ENCODE results near the gene KAT5. TPM values are rescaled to one million over a fixed set of nuclear protein-coding genes. Genes with fewer than 3 reads are reported as not detected.

KAT5 gene
- total and polyA plus RNA-seq, 2 donors (not counting 1 experiment from before 2014, with no cell fraction given): 84.6 to 142 TPM

GRCh38 chr11:65720211-65720934 lies 8.3 kb downstream of the KAT5 start, which contains the start of gene RNASEH2C:
Gene RNASEH2C (minus strand): TSS chr11:65720798. CDS start chr11:65720758, 40 bp downstream.
- Histone ChIP-seq H3K4me3 (ENCODE audit: control extremely low read depth in 1 of 5, extremely low read depth in 1 of 5, insufficient read depth in 1 of 5, low read depth in 2 of 5, low read length in 4 of 5) (peak within 1 kb of the TSS; percentile 59 to 84 (median 74)), H3K9ac (ENCODE audit: low read length) (peak within 1 kb of the TSS; percentile 82), H3K27ac (ENCODE audit: low read length in 2 of 2) (peak within 1 kb of the TSS; percentile 59 to 73), H3K79me2 (ENCODE audit: control insufficient read depth, insufficient read depth, low read length) (peaks cover 21% of the 10 kb centered on the region), H3K36me3 (replicated peaks in 1 of 2; ENCODE audit: control extremely low read depth in 1 of 2, control insufficient read depth in 1 of 2, extremely low read depth in 1 of 2, insufficient read depth in 2 of 2, low read length in 1 of 2) (peaks cover 5 to 41% of the 10 kb centered on the region in 2 experiments), H3K4me2 (replicated peaks; ENCODE audit: low read depth, low read length, poor library complexity, severe bottlenecking) (peak within 1 kb of the TSS; percentile 87), H3K27me3 (replicated peaks in 1 of 4; ENCODE audit: control extremely low read depth in 1 of 4, control insufficient read depth in 3 of 4, insufficient read depth in 4 of 4, low read length in 3 of 4) (no peaks in the 10 kb centered on the region), H2AFZ (ENCODE audit: insufficient read depth, low read depth, low read length, poor library complexity, severe bottlenecking) (peak within 1 kb of the TSS; percentile 77), H3K9me3 (ENCODE audit: control extremely low read depth in 1 of 3, control insufficient read depth in 2 of 3, insufficient read depth in 1 of 3, low read length in 2 of 3) (no peaks in the 10 kb centered on the region), H4K20me1 (ENCODE audit: control insufficient read depth, insufficient read depth, low read length, poor library complexity, severe bottlenecking) (peaks cover 39% of the 10 kb centered on the region), H3K4me1 (ENCODE audit: control insufficient read depth in 2 of 2, insufficient read depth in 2 of 2, low read length in 2 of 2) (peaks cover 14 to 16% of the 10 kb centered on the region in 2 donors)
- H3K27me3 Mint-ChIP-seq: no peaks in the 10 kb centered on the region
- WGBS (ENCODE audit: insufficient coverage): under 1% methylated on average over 74 of the region's 76 CpGs
- peak within 1 kb of the TSS; percentile 91 for H3K27ac Mint-ChIP-seq
- peak; percentile 92 for ATAC-seq (ENCODE audit: low read depth)
- peak; percentile 89 for DNase-seq
- ChIA-PET POLR2A (interaction anchor here (0.6 to 2.8 kb wide), 10 partner anchors 9 to 197 kb away, joined by 3 to 28 read pairs (median 4); partner anchors contain the start of genes CFL1, KAT5 and MAP3K11), CTCF (interaction anchor here (0.7 to 2.5 kb wide), 16 partner anchors 9 to 170 kb away, joined by 3 to 24 read pairs (median 4); partner anchors contain the start of genes CCDC85B and KAT5)
- peaks cover 35% of the 10 kb centered on the region for H3K4me1 Mint-ChIP-seq
- H3K4me3 Mint-ChIP-seq: peak within 1 kb of the TSS; percentile 97
- TF ChIP-seq CTCF (IDR thresholded peaks at IDR 0.05): no peak
- TF ChIP-seq EZH2 (IDR thresholded peaks at IDR 0.05; ENCODE audit: borderline replicate concordance, insufficient read depth, low read depth, low read length, poor library complexity, severe bottlenecking): no peak
- H3K9me3 Mint-ChIP-seq (ENCODE audit: insufficient read depth): no peaks in the 10 kb centered on the region
- intact Hi-C loops (cut with micrococcal nuclease): loop anchor here (1.0 to 2.0 kb wide), 5 partner anchors 8 to 282 kb away; partner anchors contain the start of genes AP5B1, BANF1, EIF1AD and KAT5

GRCh38 chr11:65722261-65722660 lies 10.2 kb downstream of the KAT5 start:
- TF ChIP-seq CTCF (IDR thresholded peaks at IDR 0.05) (no peak), EZH2 (IDR thresholded peaks at IDR 0.05; ENCODE audit: borderline replicate concordance, insufficient read depth, low read depth, low read length, poor library complexity, severe bottlenecking) (no peak)
- H3K36me3 ChIP-seq (replicated peaks in 1 of 2; ENCODE audit: control extremely low read depth in 1 of 2, control insufficient read depth in 1 of 2, extremely low read depth in 1 of 2, insufficient read depth in 2 of 2, low read length in 1 of 2): peaks cover 5 to 26% of the 10 kb centered on the region in 2 experiments
- CTCF ChIA-PET: interaction anchor here (1.0 to 2.2 kb wide), 2 partner anchors 13 to 48 kb away, joined by 3 to 5 read pairs; no protein-coding TSS in a partner anchor
- no peaks in the 10 kb centered on the region for H3K27me3 ChIP-seq (replicated peaks in 1 of 4; ENCODE audit: control extremely low read depth in 1 of 4, control insufficient read depth in 3 of 4, insufficient read depth in 4 of 4, low read length in 3 of 4)
- H3K9ac ChIP-seq (ENCODE audit: low read length): no peak overlapping the region
- no peak overlapping the region for H3K27ac ChIP-seq (ENCODE audit: low read length in 2 of 2)
- Mint-ChIP-seq H3K27ac (no peak overlapping the region), H3K4me3 (peak overlapping the region; percentile 29), H3K4me1 (peaks cover 33% of the 10 kb centered on the region), H3K27me3 (peaks cover 2% of the 10 kb centered on the region), H3K9me3 (ENCODE audit: insufficient read depth) (no peaks in the 10 kb centered on the region)
- H3K4me2 ChIP-seq (replicated peaks; ENCODE audit: low read depth, low read length, poor library complexity, severe bottlenecking): no peak overlapping the region
- no peak for ATAC-seq (ENCODE audit: low read depth)
- no peaks in the 10 kb centered on the region for H3K9me3 ChIP-seq (ENCODE audit: control extremely low read depth in 1 of 3, control insufficient read depth in 2 of 3, insufficient read depth in 1 of 3, low read length in 2 of 3)
- intact Hi-C loops (cut with micrococcal nuclease): no loop called here
- H3K4me3 ChIP-seq (ENCODE audit: control extremely low read depth in 1 of 5, extremely low read depth in 1 of 5, insufficient read depth in 1 of 5, low read depth in 2 of 5, low read length in 4 of 5): no peak overlapping the region
- peaks cover 28% of the 10 kb centered on the region for H4K20me1 ChIP-seq (ENCODE audit: control insufficient read depth, insufficient read depth, low read length, poor library complexity, severe bottlenecking)
- WGBS (ENCODE audit: insufficient coverage): 100% methylated on average over 1 of the region's 1 CpG
- peaks cover 21% of the 10 kb centered on the region for H3K79me2 ChIP-seq (ENCODE audit: control insufficient read depth, insufficient read depth, low read length)
- H2AFZ ChIP-seq (ENCODE audit: insufficient read depth, low read depth, low read length, poor library complexity, severe bottlenecking): no peak overlapping the region
- H3K4me1 ChIP-seq (ENCODE audit: control insufficient read depth in 2 of 2, insufficient read depth in 2 of 2, low read length in 2 of 2): peaks cover 14 to 16% of the 10 kb centered on the region in 2 donors
- POLR2A ChIA-PET: no interaction called here
- no peak for DNase-seq

Data from B cell (primary cell).